HG03280 (cell line): ENCODE results near the gene METTL17.
"Not testable (repeated sequence)": the region's sequence is repeated elsewhere in the genome, so short reads cannot be mapped to it uniquely, and the experiment has no call there.

Experiments
- ATAC-seq: cut with Tn5 transposase; IDR thresholded peaks from one replicate; pipeline ENCODE4 v1.9.1; 2021; ENCODE audit warnings: mild to moderate bottlenecking, moderate library complexity; ENCODE audit not compliant: unreplicated experiment

METTL17 gene, protein sequence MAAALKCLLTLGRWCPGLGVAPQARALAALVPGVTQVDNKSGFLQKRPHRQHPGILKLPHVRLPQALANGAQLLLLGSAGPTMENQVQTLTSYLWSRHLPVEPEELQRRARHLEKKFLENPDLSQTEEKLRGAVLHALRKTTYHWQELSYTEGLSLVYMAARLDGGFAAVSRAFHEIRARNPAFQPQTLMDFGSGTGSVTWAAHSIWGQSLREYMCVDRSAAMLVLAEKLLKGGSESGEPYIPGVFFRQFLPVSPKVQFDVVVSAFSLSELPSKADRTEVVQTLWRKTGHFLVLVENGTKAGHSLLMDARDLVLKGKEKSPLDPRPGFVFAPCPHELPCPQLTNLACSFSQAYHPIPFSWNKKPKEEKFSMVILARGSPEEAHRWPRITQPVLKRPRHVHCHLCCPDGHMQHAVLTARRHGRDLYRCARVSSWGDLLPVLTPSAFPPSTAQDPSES

DNA sequence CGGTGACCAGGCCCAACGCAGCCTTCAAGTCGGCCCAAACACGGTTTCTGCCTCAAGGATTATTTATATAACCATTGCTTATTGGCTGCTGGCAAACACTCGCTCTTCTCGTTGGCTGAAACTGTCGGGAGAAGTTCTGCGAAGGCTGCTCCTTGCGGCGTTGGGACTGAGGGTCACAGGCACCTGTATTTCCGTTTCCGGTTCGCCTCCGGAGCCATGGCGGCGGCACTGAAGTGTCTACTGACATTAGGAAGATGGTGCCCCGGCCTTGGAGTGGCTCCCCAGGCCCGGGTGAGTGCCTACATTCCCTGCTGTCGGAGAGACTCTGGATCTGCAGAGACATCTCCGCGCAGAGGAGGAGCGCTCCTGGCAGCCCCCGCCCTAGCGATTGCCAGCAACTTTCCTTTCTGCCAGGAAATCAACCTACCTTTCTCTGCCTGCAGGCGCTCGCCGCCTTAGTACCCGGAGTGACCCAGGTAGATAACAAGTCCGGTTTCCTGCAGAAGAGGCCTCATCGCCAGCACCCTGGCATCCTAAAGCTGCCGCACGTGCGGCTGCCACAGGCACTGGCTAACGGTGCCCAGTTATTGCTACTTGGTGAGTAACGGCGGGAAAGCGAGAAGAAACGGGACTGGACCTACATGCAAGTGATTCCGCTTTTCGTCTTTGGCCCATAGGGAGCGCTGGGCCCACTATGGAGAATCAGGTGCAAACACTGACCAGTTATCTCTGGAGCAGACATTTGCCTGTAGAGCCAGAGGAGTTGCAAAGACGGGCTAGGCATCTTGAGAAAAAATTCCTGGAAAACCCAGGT, at the start of gene METTL17:
Gene METTL17, plus strand, starts transcription at position 194 of the 814 bp plus-strand sequence. Its CDS starts 23 bp downstream, at position 217.
- ATAC-seq: peak; percentile 94

DNA sequence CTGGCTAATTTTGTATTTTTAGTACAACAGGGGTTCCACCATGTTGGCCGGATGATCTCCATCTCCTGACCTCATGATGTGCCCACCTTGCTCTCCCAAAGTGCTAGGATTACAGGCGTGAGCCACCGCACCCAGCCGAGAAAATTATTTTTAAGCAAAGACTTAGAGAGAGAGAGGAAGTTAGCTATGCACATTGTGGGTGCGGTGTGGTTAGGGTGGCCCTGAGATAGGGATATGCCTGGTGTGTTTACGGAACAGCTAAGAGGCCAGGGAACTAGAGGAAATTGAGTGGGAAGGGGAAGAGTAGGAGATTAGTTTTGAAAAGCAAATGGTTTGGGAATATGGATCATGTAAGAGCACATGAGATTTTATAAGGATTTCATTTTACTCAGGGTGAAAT, 44.6 kb upstream of the METTL17 start:
- not testable (repeated sequence) for ATAC-seq

DNA sequence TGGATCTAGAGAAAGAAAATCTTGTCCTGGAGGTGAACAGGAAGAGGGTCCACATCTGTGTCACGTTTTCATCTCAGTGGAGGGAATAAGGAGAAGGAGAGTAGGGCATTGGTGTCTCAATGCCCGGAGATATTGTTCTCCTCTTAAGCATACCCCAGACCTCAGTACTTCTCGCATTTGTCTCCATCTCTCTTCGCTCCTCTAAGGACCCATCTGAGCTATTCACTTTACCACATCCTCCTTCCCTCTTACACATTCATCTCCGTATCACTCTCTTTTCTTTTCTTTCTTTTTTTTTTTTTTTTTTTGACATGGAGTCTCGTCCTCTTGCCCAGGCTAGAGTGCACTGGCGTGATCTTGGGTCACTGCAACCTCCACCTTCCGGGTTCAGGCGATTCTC, 43.1 kb upstream of the METTL17 start:
- not testable (repeated sequence) for ATAC-seq

DNA sequence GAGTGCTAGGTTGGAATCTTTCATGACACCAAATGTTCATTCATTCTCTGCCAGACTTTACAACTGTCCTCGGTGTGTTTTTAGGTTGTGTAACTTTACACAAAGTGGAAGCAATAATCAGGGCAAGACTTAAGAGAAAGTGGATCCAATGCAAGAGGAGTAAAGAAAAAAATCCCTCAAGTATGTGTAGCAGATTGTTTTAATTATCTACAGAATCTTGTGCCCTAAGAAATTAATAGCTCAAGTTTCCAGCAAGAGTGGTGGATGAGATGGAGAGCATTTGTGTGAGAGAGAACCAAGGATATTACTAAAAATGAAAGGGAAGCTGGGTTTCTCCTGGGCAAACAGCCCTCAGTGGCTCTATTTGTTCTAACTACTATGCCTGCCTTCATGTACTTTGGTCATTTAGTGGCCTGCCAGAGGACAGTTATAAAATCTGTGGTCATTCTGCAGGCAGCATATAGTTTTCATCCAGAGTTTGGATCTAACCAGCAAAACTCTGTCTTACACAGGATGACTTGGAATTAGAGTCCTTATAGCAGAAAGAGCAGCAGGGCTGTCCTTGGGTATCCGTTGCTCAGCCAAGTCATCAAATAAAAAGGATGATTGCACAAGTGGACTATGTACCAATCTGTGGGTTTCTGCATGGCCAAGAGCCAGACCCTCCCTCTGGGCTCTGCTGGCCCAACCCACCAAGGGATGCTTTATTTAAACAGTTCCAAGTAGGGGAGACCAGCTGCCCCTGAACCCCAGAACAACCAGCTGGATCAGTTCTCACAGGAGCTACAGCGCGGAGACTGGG, 34.8 kb upstream of the METTL17 start, which contains the start of gene RNASE2:
Gene RNASE2, plus strand, starts transcription at position 752 of the 802 bp plus-strand sequence. CDS start 285 bp downstream, outside the sequence.
- ATAC-seq: not testable (repeated sequence)

DNA sequence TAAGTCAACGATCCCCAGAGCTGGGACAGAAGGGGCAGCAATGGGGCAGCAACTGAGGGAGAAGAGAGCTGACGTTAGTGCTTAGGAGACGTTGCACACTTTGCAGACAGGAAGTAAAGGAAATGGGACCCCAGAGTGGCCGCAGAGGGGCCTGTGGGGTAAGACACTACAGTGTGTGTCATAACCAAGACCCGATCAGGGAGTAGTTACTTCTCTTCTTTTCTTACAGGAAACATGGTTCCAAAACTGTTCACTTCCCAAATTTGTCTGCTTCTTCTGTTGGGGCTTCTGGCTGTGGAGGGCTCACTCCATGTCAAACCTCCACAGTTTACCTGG, 34.3 kb upstream of the METTL17 start:
- not testable (repeated sequence) for ATAC-seq

DNA sequence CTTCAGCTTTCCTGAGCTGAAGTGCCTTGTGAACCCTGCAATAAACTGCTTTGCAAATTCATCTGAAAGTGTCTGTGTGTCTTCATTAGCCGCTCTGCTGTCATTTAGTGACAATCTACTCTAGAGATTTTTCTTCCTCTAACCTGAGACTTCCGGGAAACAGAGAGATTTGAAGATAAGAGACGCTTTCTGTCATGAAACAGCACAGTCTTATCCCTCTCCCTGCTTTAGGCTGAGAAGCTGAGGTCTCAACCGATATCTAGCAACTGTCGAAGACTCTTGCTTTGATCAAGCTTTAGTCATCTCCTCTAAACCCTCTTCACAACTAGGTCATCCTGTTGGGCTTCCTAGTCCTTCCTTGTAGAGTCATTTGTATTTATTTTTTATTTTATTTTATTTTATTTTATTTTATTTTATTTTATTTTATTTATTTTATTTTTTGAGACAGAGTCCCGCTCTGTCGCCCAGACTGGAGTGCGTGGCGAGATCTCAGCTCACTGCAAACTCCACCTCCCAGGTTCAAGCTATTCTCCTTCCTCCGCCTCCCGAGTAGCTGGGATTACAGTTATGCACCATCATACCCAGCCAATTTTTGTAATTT, 33.3 kb upstream of the METTL17 start:
- no peak for ATAC-seq

DNA sequence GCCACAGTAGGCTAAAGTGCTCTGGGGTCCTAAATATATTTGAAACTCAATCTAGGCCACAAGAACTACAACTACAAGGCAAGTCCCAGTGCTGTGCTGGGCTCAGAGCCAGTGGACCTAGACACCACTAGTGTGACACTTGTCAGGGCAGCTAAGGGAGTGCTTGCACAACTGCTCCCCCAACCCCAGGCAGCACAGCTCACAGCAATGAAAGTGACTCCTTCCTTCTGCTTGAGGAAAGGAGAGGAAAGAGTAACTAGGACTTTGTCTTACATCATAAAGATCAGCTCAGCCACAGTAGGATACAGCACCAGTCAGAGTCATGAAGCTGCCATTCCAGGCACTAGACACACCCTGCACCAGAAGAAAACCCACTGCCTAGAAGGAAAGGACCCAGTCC, 30.8 kb upstream of the METTL17 start:
- not testable (repeated sequence) for ATAC-seq

DNA sequence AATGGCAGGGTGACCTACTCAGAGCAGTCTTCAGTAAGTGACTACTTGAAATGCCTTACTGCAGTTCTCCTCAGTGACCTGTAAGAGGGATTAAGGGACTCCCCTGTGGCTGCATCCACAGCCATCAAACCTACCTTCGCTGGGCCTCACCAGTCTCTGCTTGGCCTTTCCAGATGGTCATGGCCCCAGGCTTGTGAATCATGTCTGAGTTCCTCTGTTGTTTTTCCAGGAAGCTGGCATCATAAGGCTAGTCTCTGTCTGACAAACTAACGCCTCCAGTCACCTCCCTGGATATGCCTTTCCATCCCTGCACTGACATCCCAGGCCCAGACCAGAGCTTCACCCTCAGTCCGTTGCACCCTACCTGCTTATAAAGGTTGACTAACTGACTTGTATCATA, 20.4 kb upstream of the METTL17 start:
- no peak for ATAC-seq

DNA sequence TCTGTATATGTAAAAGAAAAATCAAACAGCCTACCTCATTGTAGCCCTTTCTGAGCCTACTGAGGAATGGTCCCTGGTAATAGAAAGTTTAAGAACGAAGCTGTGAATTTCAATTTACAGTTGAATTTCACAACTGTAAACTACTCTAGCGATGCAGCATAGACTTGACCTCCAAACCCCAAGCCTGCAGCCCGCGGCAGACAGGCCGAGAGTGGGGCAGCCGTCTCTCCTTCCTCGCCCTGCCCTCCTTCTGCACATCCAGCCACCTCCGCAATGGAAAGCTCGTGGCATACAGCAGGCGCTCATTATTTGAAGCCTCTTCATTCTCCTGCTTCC, 19.2 kb upstream of the METTL17 start:
- peak; percentile 11 for ATAC-seq

DNA sequence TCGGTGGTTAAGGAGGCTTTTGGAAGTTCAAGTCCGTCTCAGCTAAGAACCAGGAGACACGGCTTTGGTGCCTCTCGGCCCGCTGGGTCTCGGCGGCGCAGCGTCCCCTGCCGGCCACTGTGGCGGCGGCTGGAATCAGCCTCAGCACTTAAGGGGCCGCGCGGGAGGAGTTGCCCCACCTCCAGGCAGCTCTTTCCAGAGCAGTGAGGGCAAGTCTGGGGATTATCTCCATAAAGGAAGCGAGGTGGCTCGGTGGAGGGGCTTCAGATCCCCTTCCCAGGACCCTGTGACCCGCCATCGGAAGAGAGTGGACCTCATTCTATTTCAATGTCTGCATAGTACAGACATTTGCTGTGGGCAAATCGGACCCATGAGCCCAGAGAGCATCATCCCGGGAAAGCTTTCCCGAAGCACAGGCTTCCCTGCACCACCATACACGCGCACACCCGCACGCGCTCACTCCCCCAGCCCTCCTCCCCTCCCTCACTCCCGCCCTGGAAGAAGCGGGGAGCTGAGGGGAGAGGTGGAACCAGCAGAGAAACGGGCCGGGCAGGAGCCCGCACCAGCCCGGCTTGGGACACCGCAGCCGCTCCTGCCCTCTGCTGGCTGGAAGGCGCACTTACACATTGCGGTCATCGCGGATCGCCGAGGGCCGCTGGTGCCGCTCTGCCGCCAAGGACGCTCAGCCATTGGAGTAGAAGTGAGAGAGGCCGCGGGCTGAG, 18.6 kb upstream of the METTL17 start:
- peak; percentile 94 for ATAC-seq

DNA sequence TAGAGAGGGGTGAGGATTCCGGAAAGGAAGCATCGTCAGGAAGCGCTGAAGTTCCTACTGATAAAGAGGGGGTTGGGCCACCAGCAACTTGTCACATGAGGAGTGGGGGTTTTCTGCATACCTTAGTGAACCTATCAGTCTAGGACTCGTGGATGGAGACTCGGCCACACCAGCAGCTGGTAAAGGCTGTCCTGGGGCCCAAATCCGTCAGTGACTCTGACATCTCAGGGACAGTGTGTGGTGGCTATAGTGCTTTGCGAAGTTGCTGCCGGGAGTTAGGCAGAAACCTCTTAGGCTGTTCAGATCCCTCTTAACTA, 18.1 kb upstream of the METTL17 start:
- ATAC-seq: no peak

DNA sequence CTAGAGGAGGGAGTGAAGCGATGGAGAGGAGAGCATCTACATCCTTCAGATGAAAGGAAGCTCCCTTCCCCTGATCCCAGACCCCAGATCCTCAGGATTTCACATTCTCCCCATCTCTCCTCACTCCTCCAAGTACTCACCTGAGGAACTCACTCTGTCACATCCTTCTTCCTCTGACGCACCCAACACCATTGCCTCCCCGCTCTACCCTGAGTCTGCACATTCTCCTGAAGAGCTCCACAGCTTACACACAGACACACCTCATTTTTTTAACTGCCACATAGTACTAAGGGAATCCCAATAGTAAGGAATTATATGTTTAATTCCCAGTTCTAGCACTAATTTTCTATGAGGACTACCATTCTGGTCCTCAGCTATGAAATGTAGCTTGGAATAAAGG, 16.3 kb upstream of the METTL17 start:
- no peak for ATAC-seq

DNA sequence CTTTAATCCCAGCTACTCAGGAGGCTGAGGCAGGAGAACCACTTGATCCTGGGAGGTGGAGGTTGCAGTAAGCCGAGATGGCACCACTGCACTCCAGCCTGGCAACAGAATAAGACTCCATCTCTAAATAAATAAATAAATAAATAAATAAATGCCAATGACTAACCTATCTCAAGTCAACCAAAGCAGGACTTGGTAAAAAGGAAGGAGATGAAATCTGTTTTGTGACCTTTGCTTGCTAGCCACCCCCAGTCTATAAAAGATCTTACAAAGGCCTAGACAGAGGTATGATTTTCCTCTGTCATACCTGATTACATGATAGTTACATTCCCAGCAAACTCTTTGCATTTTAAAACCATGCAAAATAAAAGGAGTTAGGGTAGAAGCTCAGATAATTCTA, 13.5 kb upstream of the METTL17 start:
- no peak for ATAC-seq

DNA sequence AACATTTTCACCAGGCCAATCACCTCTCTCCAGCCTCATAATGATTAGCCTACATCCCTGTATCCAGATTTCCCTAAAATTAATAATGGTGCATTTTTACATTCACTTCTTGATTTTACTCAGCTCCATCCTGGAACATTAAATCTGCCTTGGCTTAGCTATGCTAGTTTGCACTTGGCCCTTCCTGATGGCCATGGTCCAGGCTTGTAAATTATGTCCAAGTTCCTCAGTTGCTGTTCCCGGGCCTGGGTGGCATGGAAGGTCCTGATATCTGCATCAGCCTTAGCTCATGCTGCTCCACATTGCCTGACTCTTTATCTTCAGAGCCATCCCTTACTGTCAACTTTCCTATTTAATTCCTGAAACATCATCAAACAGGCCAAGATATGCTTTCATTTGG, 11.1 kb upstream of the METTL17 start:
- ATAC-seq: no peak

DNA sequence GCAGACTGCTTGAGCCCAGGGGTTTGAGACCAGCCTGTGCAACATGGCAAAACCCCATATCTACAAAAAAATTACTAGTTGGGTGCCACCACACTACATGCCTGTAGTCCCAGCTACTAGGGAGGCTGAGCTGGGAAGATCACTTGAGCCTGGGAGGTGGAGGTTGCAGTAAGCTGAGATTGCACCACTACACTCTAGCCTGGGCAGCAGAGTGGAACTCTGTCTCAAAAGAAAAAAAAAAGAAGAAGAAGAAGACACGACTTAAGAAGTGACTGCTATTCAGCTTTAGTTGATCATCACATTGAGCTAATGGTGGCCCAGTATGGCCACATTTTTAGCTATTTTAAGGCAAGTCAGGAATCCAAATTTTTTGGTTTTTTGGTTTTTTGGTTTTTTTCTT, 8.9 kb upstream of the METTL17 start:
- ATAC-seq: no peak

DNA sequence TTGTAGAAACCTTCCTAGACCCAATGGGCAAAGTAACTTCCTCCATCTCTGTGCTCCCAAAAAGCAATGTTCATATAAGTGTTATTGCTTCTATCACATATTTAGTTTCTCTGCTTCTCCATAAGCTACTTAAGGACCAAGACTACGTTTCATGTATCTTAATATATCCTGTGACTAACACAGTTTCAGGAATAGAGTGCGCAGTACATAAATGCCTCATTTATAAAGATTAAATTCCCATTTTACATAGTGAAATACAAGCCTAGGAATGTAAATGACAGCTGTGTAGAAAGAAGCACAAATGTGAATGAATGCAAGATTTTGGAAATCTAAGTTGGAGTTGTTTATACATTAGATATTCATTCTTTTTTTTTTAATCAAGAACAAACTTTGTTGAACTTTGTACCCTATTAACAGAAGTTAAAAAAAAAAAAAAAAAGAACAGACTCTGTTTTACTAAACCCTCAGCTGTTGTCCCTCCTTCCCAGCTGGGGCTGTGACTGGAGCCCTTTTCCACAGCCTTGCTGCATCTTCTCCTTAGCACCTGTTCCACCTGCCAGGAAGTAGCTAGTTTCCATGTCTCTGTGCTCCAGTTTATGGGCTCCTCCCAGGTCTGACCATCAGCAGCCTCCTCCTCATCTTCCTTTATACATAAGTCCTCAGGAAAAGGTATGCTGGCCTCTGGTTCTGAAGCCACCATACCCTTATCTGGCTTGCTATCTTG, 7.0 kb upstream of the METTL17 start:
- ATAC-seq: no peak

DNA sequence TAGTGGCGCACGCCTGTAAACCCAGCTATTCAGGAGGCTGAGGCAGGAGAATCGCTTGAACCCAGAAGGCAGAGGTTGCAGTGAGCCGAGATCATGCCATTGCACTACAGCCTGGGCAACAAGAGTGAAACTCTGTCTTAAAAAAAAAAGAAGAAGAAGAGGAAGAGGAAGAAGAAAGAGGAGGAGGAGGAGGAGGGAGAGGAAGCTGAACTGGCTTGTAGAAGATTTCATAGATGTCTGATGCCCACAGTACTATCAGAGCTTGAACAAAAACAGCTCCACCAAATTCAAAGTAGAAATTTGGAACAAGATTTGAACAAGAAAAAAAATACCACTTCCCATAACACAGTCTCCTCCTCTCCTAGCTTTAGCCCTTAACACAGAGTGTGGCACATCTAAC, 4.1 kb upstream of the METTL17 start:
- ATAC-seq: not testable (repeated sequence)

DNA sequence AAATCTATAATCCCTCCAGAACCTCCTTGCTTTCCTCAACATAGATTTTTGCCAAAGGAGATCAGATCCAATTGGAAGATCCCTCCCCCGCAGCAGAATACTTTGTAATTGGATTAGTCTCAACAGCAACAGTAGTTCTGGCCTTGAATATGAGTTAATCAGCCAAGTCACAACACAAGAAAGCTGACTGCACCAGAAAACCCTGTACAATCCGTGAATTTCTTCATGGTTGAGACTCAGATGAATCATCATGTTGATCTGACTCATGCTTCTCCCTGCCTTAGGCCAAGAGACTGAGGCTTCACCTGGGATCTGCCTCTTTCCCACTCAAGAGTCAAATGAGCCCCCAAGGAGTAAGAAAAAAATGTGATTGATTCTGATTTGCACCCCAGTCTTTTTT, 3.0 kb upstream of the METTL17 start:
- ATAC-seq: no peak

DNA sequence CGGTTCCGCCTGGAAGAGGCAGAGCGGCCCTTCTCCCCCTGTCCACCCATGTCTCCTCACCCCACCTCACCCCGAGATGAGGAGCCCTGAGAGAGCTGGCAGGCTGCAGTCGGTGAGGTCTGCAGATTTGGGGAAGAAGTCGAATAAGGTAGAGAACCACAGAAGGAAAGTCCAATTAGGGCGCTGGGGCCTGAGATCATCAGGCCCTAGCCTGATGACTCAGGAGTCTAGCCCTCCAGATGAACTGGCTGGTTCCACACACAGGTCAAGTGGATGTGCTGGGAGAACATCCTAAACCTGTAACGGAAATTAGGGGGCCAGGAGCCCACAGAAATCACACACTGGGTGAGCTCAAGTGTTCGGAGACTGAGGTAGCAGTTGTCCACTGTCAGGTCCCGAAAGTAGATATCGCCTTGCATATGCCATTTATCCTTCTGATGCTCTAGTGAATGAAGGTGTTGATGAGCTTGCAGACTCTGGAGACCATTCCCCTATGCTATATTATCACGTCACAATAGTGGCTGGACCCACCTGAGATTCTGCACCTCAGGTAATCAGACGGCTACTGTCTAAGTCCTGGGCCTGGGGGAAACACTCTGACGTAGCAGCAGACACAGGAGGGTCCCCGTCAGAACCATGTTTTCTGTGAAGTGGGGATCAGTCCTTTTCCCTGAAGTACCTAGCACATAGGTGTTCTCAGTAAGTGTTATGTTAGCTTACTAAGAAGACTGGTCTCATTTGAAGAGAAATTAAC, 886 bp upstream of the METTL17 start:
- no peak for ATAC-seq
